B cell (primary cell): ENCODE measurements around the gene TMEM255B. TPM values are rescaled to one million over a fixed set of nuclear protein-coding genes. Genes with fewer than 3 reads are reported as not detected.

Experiments used
- ATAC-seq: fragments of 200-7000 bp; cut with Tn5 transposase; one replicate; pipeline ENCODE4 v1.10.0; 2021; ENCODE audit warnings: low read depth, mild to moderate bottlenecking, moderate number of reproducible peaks, moderate library complexity
- CTCF ChIA-PET: fragments of 350-600 bp; sonication (Branson Sonifier 250); formaldehyde crosslinking; loops from one replicate; lab custom pipeline; 2021; ENCODE audit warnings: antibody characterized with exemption, inconsistent platforms; lab: Charles Lee
- POLR2A ChIA-PET: fragments of 350-600 bp; sonication (Branson Sonifier 250); formaldehyde crosslinking; loops from one replicate; lab custom pipeline; 2021; ENCODE audit warnings: antibody characterized with exemption; lab: Charles Lee
- DNase-seq: peaks from one replicate; pipeline ENCODE4 v3.0.0; 2013
- H2AFZ ChIP-seq: 2 replicates; pipeline ENCODE4 v1.6.1; 2012; ENCODE audit warnings: mild to moderate bottlenecking, low read depth, low read length; ENCODE audit not compliant: insufficient read depth, poor library complexity, severe bottlenecking
- H3K27ac ChIP-seq, 2 donors: 1 replicate in 1 of 2; 2 replicates in 1 of 2; pipeline ENCODE4 v1.5.1; 2012 to 2013; ENCODE audit warnings: low read length in 2 of 2, mild to moderate bottlenecking in 2 of 2, moderate library complexity in 1 of 2
- H3K27me3 ChIP-seq, 4 experiments: fragments of 200-600 bp in 1 of 4; sonication (generic) in 1 of 4; replicated peaks in 1 of 4; 1 replicate in 2 of 4; 2 replicates in 2 of 4; pipeline versions ENCODE4 v1.6.1 to v1.7.0; 2013 to 2016; ENCODE audit warnings: low read length in 3 of 4, mild to moderate bottlenecking in 2 of 4, mixed read lengths in 1 of 4, moderate library complexity in 1 of 4; ENCODE audit not compliant: insufficient read depth in 4 of 4, control insufficient read depth in 3 of 4; ENCODE audit errors: control extremely low read depth in 1 of 4
- H3K36me3 ChIP-seq, 2 experiments: replicated peaks in 1 of 2; 1 replicate in 1 of 2; 2 replicates in 1 of 2; pipeline versions ENCODE4 v1.6.1 to v1.7.1; 2013; ENCODE audit warnings: low read length in 1 of 2; ENCODE audit not compliant: insufficient read depth in 2 of 2, control insufficient read depth in 1 of 2; ENCODE audit errors: control extremely low read depth in 1 of 2, extremely low read depth in 1 of 2
- H3K4me1 ChIP-seq, 2 donors: fragments of 200-600 bp in 1 of 2; sonication (generic) in 1 of 2; 1 replicate in 1 of 2; 2 replicates in 1 of 2; pipeline versions ENCODE4 v1.5.1 to v1.6.1; 2013 to 2017; ENCODE audit warnings: low read length in 2 of 2; ENCODE audit not compliant: control insufficient read depth in 2 of 2, insufficient read depth in 2 of 2
- H3K4me2 ChIP-seq: replicated peaks from 2 replicates; pipeline ENCODE3; 2012; ENCODE audit warnings: mild to moderate bottlenecking, low read depth, low read length; ENCODE audit not compliant: poor library complexity, severe bottlenecking
- H3K4me3 ChIP-seq, 5 experiments: fragments of 200-600 bp in 1 of 5; sonication (generic) in 1 of 5; 1 replicate in 3 of 5; 2 replicates in 2 of 5; pipeline versions ENCODE4 v1.5.1 to v1.7.0; 2011 to 2016; ENCODE audit warnings: low read length in 4 of 5, mild to moderate bottlenecking in 4 of 5, low read depth in 2 of 5, control low read depth in 1 of 5, moderate library complexity in 1 of 5; ENCODE audit not compliant: insufficient read depth in 1 of 5; ENCODE audit errors: control extremely low read depth in 1 of 5, extremely low read depth in 1 of 5
- H3K79me2 ChIP-seq: fragments of 200-600 bp; sonication (generic); one replicate; pipeline ENCODE4 v1.6.0; 2016; ENCODE audit warnings: low read length; ENCODE audit not compliant: control insufficient read depth, insufficient read depth
- H3K9ac ChIP-seq: fragments of 200-600 bp; sonication (generic); 2 replicates; pipeline ENCODE4 v1.6.1; 2017; ENCODE audit warnings: mild to moderate bottlenecking, low read length, moderate library complexity
- H3K9me3 ChIP-seq, 3 donors: one replicate each; pipeline versions ENCODE4 v1.6.1 to v1.7.1; 2013; ENCODE audit warnings: low read length in 2 of 3; ENCODE audit not compliant: control insufficient read depth in 2 of 3, insufficient read depth in 1 of 3; ENCODE audit errors: control extremely low read depth in 1 of 3
- H4K20me1 ChIP-seq: 2 replicates; pipeline ENCODE4 v1.6.0; 2012; ENCODE audit warnings: mild to moderate bottlenecking, low read length; ENCODE audit not compliant: insufficient read depth, control insufficient read depth, poor library complexity, severe bottlenecking
- H3K27ac Mint-ChIP-seq: one replicate; pipeline ENCODE4 v1.8.0; 2021; ENCODE audit warnings: mixed read lengths
- H3K27me3 Mint-ChIP-seq: one replicate; pipeline ENCODE4 v1.8.0; 2021; ENCODE audit warnings: mixed read lengths
- H3K4me1 Mint-ChIP-seq: one replicate; pipeline ENCODE4 v1.8.0; 2021; ENCODE audit warnings: mixed read lengths
- H3K4me3 Mint-ChIP-seq: one replicate; pipeline ENCODE4 v1.8.0; 2021; ENCODE audit warnings: mixed read lengths
- H3K9me3 Mint-ChIP-seq: one replicate; pipeline ENCODE4 v1.8.0; 2022; ENCODE audit warnings: mixed read lengths; ENCODE audit not compliant: insufficient read depth
- EZH2 ChIP-seq: IDR thresholded peaks from 2 replicates; pipeline ENCODE4 v1.6.1; 2012; ENCODE audit warnings: borderline replicate concordance, low read depth, mild to moderate bottlenecking, moderate library complexity, low read length; ENCODE audit not compliant: insufficient read depth, poor library complexity, severe bottlenecking
- WGBS: methylation state at CpG from one replicate; pipeline ENCODE4 v1.1.5; 2013; ENCODE audit warnings: missing lambda C conversion rate; ENCODE audit not compliant: insufficient coverage; 5-methylcytosine and 5-hydroxymethylcytosine counted together
- intact Hi-C: fragments of 100-400 bp; cut with micrococcal nuclease; formaldehyde crosslinking; loops from one replicate; pipeline ENCODE4 v1.10.0; 2022
- polyA plus RNA-seq: library from polyadenylated mRNA; depleted of rRNA; stranded (reverse); fragments of >200 nt; gene quantifications from 2 replicates; pipeline ENCODE4 v1.2.3, GENCODE V29; 2012
- total RNA-seq, 2 donors: library from RNA; stranded (reverse); fragments of 120-200 nt in 1 of 2; gene quantifications; 1 replicate in 1 of 2; 2 replicates in 1 of 2; pipeline versions ENCODE4 v1.2.3 to v1.2.4, GENCODE V29; 2013 to 2022
- TF ChIP-seq, protein P1 (sequence below): fragments of 200-600 bp; IDR thresholded peaks from one replicate; pipeline ENCODE4 v1.8.0; 2022; ENCODE audit warnings: antibody characterized with exemption, mild to moderate bottlenecking

TMEM255B gene
- total and polyA plus RNA-seq, 2 donors (not counting 1 experiment from before 2014, with no cell fraction given) = 2.1 to 8.2 TPM

DNA sequence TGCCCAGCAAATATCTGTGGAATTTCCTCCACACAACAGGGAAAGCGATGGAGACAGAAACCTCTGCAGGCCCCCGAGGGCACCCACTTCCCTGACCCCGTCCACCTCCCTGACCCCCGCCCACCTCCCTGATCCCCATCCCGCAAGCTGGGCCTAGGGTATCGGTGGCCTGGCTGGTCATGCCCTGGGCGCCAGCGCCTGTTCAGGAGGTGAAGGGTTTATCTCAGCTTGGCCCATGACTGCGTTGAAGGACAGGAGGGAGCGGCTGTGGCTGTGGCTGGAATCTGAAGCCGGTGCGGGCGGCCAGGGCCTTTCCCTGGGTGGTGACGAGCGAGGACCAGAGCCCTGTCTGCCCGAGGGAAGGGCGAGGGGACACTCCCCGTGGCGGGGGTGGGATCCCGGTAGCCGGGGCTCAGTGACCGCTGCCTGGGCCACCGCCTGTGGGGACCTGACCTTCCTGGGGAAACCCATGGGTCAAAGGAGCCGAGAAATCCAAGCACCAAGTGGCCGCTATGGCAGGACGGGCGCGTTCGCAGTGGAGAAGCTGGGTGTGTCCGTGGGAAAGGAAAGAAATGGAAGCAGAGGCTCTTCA, 84.1 kb downstream of the TMEM255B start:
- H2AFZ ChIP-seq = no peak overlapping the region
- H3K4me1 ChIP-seq = no peaks in the 10 kb centered on the region
- intact Hi-C loops = no loop called here
- H3K9me3 Mint-ChIP-seq = no peaks in the 10 kb centered on the region
- H3K4me3 Mint-ChIP-seq = no peak overlapping the region
- peaks cover 5% of the 10 kb centered on the region for H3K4me1 Mint-ChIP-seq
- CTCF ChIA-PET = no interaction called here
- no peaks in the 10 kb centered on the region for H3K27me3 Mint-ChIP-seq
- DNase-seq (no peak), ATAC-seq (no peak)
- H4K20me1 ChIP-seq = no peaks in the 10 kb centered on the region
- H3K79me2 ChIP-seq = no peaks in the 10 kb centered on the region
- WGBS = 98% methylated on average over 26 of the region's 30 CpGs
- H3K36me3 ChIP-seq = no peaks in the 10 kb centered on the region
- peaks cover 0 to 43% (median 0%) of the 10 kb centered on the region in 3 donors for H3K9me3 ChIP-seq
- no peak overlapping the region for H3K27ac ChIP-seq
- no peak overlapping the region for H3K4me3 ChIP-seq
- no peak overlapping the region for H3K27ac Mint-ChIP-seq
- H3K27me3 ChIP-seq = peaks cover 0 to 9% (median 3%) of the 10 kb centered on the region in 4 experiments
- H3K9ac ChIP-seq = no peak overlapping the region
- no peak overlapping the region for H3K4me2 ChIP-seq
- POLR2A ChIA-PET = no interaction called here
- no peak for TF ChIP-seq EZH2
- TF ChIP-seq, protein P1, sequence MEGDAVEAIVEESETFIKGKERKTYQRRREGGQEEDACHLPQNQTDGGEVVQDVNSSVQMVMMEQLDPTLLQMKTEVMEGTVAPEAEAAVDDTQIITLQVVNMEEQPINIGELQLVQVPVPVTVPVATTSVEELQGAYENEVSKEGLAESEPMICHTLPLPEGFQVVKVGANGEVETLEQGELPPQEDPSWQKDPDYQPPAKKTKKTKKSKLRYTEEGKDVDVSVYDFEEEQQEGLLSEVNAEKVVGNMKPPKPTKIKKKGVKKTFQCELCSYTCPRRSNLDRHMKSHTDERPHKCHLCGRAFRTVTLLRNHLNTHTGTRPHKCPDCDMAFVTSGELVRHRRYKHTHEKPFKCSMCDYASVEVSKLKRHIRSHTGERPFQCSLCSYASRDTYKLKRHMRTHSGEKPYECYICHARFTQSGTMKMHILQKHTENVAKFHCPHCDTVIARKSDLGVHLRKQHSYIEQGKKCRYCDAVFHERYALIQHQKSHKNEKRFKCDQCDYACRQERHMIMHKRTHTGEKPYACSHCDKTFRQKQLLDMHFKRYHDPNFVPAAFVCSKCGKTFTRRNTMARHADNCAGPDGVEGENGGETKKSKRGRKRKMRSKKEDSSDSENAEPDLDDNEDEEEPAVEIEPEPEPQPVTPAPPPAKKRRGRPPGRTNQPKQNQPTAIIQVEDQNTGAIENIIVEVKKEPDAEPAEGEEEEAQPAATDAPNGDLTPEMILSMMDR = no peak

DNA sequence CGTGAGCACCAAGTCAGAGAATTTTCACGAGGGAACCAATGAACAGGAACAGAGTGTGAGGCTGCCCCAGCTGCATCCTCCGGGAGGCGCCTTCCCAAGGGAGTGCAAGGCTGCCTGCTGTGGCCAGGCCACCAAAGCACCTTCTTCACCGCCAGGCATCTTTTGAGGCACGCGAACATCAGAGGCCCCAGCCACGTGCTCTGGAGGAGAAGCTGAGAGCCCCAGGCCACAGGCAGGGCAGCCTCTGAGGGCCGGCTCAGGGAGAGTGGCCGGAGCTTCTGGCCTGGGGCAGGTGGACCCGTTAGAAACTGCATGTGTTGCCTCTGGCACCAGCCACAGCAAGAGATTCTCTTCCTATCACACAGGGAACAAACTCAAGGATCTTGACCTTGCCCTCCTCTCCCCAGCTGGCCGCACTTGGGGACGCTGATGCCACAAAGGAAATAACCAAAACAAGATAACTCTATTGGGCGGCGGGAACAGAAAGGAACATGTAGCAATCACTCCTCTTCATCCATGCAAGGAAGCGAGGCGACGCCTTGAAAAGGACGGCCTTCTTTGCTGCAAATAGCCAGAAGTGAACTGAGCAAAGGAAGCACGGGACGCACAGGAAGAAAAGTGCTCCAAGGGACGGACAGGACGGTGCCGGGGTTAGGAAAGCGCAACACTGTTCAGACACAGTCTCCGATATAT, 85.0 kb downstream of the TMEM255B start:
- Mint-ChIP-seq H3K4me1 (peaks cover 5% of the 10 kb centered on the region), H3K27ac (no peak overlapping the region), H3K4me3 (no peak overlapping the region), H3K9me3 (no peaks in the 10 kb centered on the region), H3K27me3 (no peaks in the 10 kb centered on the region)
- no peak overlapping the region for H3K27ac ChIP-seq
- no peak overlapping the region for H2AFZ ChIP-seq
- DNase-seq (no peak), ATAC-seq (no peak)
- ChIA-PET CTCF (no interaction called here), POLR2A (no interaction called here)
- H3K9ac ChIP-seq = no peak overlapping the region
- no peaks in the 10 kb centered on the region for H3K4me1 ChIP-seq
- H3K36me3 ChIP-seq = no peaks in the 10 kb centered on the region
- H3K9me3 ChIP-seq = peaks cover 0 to 47% (median 0%) of the 10 kb centered on the region in 3 donors
- intact Hi-C loops = no loop called here
- no peaks in the 10 kb centered on the region for H4K20me1 ChIP-seq
- no peaks in the 10 kb centered on the region for H3K79me2 ChIP-seq
- no peak for TF ChIP-seq EZH2
- TF ChIP-seq, protein P1 = no peak
- H3K4me2 ChIP-seq = no peak overlapping the region
- H3K27me3 ChIP-seq = peaks cover 0 to 9% (median 3%) of the 10 kb centered on the region in 4 experiments
- H3K4me3 ChIP-seq = no peak overlapping the region
- 40% methylated on average over 26 of the region's 26 CpGs for WGBS
